GM12878 (cell line): ENCODE results near the gene HRC. TPM values are rescaled to one million over a fixed set of nuclear protein-coding genes. Genes with fewer than 3 reads are reported as not detected.
A peak's percentile ranks its signal among the peaks of the same experiment; 100 is the strongest.

Experiments used
- ATAC-seq: fragments of 200-7000 bp; cut with Tn5 transposase; 3 replicates; pipeline ENCODE4 v1.9.1; 2020; ENCODE audit warnings: mild to moderate bottlenecking, moderate library complexity
- BruUV-seq: library from RNA; stranded (reverse); fragments of 400-500 nt; replicated peaks from 2 replicates; lab custom pipeline; 2021; lab: Mats Ljungman, UMichigan
- CTCF ChIA-PET: fragments of 300-600 bp; sonication (Branson Sonifier 250); formaldehyde crosslinking; extraction: SDS; loops from one replicate; lab custom pipeline; 2021; ENCODE audit warnings: inconsistent platforms; lab: Yijun Ruan, JAX
- POLR2A ChIA-PET: fragments of 350-600 bp; formaldehyde crosslinking; extraction: SDS; loops from one replicate; lab custom pipeline; 2021; ENCODE audit warnings: inconsistent platforms; lab: Charles Lee
- RAD21 ChIA-PET: fragments of 300-600 bp; sonication (Branson Sonifier 250); formaldehyde crosslinking; loops from one replicate; lab custom pipeline; 2023; ENCODE audit warnings: antibody characterized with exemption; ENCODE audit not compliant: unreplicated experiment; lab: Charles Lee
- SMC1A ChIA-PET: fragments of 300-600 bp; sonication (Branson Sonifier 250); formaldehyde crosslinking; loops from one replicate; lab custom pipeline; 2023; ENCODE audit not compliant: unreplicated experiment, uncharacterized antibody; lab: Charles Lee
- DNase-seq: peaks from one replicate; pipeline ENCODE4 v3.0.0-alpha.2; 2011; ENCODE audit warnings: low read depth, low spot score
- FAIRE-seq: peaks from 3 replicates; lab custom pipeline; 2011; peaks lifted over from hg19 to GRCh38; lab: Jason Lieb, UNC
- H2AFZ ChIP-seq: 2 replicates; pipeline ENCODE4 v1.6.0; 2011; ENCODE audit warnings: low read depth, low read length, control low read depth; ENCODE audit not compliant: control insufficient read depth
- H3K27ac ChIP-seq: 2 replicates; pipeline ENCODE4 v1.5.1; 2011; ENCODE audit warnings: control low read depth; ENCODE audit not compliant: control insufficient read depth, insufficient read depth
- H3K27me3 ChIP-seq, 2 experiments: replicated peaks in 1 of 2; 2 replicates each; pipeline versions ENCODE4 v1.6.0 to v1.6.1; 2011; ENCODE audit warnings: low read length in 1 of 2; ENCODE audit not compliant: control insufficient read depth in 2 of 2, insufficient read depth in 2 of 2
- H3K36me3 ChIP-seq, 2 experiments: 2 replicates each; pipeline ENCODE4 v1.5.1; 2011; ENCODE audit warnings: low read length in 1 of 2; ENCODE audit not compliant: control insufficient read depth in 2 of 2, insufficient read depth in 2 of 2
- H3K4me1 ChIP-seq: 2 replicates; pipeline ENCODE4 v1.6.1; 2011; ENCODE audit warnings: mild to moderate bottlenecking, low read length, moderate library complexity, mixed read lengths; ENCODE audit not compliant: control insufficient read depth, insufficient read depth
- H3K4me2 ChIP-seq: 2 replicates; pipeline ENCODE4 v1.6.0; 2011; ENCODE audit warnings: control low read depth; ENCODE audit not compliant: control insufficient read depth, insufficient read depth
- H3K4me3 ChIP-seq: fragments of 200-600 bp; sonication (generic); 2 replicates; pipeline ENCODE4 v1.5.1; 2016
- H3K79me2 ChIP-seq: 2 replicates; pipeline ENCODE4 v1.6.0; 2011; ENCODE audit warnings: low read length; ENCODE audit not compliant: control insufficient read depth, insufficient read depth
- H3K9ac ChIP-seq: 2 replicates; pipeline ENCODE4 v1.8.0; 2011; ENCODE audit warnings: low read length, control low read depth, mixed read lengths; ENCODE audit not compliant: control insufficient read depth, insufficient read depth
- H3K9me3 ChIP-seq: replicated peaks from 3 replicates; pipeline ENCODE4 v1.5.1; 2011; ENCODE audit warnings: mild to moderate bottlenecking, low read length; ENCODE audit not compliant: control insufficient read depth, insufficient read depth
- H4K20me1 ChIP-seq: 2 replicates; pipeline ENCODE4 v1.6.0; 2011; ENCODE audit not compliant: control insufficient read depth, insufficient read depth
- ATF7 ChIP-seq: fragments of 450-650 bp; IDR thresholded peaks from 2 replicates; pipeline ENCODE4 v1.6.1; 2016; ENCODE audit warnings: low read depth, mild to moderate bottlenecking
- BHLHE40 ChIP-seq, 2 experiments: fragments of 450-650 bp in 1 of 2; IDR thresholded peaks; 2 replicates each; pipeline ENCODE4 v1.6.1; 2011 to 2017; ENCODE audit warnings: low read depth in 2 of 2, borderline replicate concordance in 1 of 2, improper control_type of control experiment in 1 of 2, low read length in 1 of 2, mild to moderate bottlenecking in 1 of 2
- CHD1 ChIP-seq: IDR thresholded peaks from 2 replicates; pipeline ENCODE4 v1.6.1; 2012; ENCODE audit warnings: low read depth, low read length, improper control_type of control experiment
- EGR1 ChIP-seq, 2 experiments: IDR thresholded peaks; 1 replicate in 1 of 2; 2 replicates in 1 of 2; pipeline ENCODE4 v1.6.1; 2011 to 2012; ENCODE audit warnings: low read depth in 2 of 2, low read length in 2 of 2, borderline replicate concordance in 1 of 2, mild to moderate bottlenecking in 1 of 2, moderate library complexity in 1 of 2
- EP300 ChIP-seq, 2 experiments: fragments of 150-350 bp in 1 of 2; IDR thresholded peaks; 2 replicates each; pipeline ENCODE4 v1.6.1; 2011 to 2012; ENCODE audit warnings: low read depth in 2 of 2, low read length in 2 of 2, borderline replicate concordance in 1 of 2, improper control_type of control experiment in 1 of 2, inconsistent platforms in 1 of 2; ENCODE audit not compliant: control insufficient read depth in 1 of 2
- FOXK2 ChIP-seq: fragments of 450-650 bp; IDR thresholded peaks from 2 replicates; pipeline ENCODE4 v1.6.1; 2017; ENCODE audit warnings: mild to moderate bottlenecking, moderate library complexity
- FOXM1 ChIP-seq: IDR thresholded peaks from 2 replicates; pipeline ENCODE4 v1.6.1; 2012; ENCODE audit warnings: low read depth, mild to moderate bottlenecking, inconsistent platforms, low read length, moderate library complexity
- MTA2 ChIP-seq: fragments of 450-650 bp; IDR thresholded peaks from 2 replicates; pipeline ENCODE4 v1.6.1; 2016; ENCODE audit warnings: low read depth, mild to moderate bottlenecking, moderate library complexity
- ZNF207 ChIP-seq: fragments of 450-650 bp; IDR thresholded peaks from 2 replicates; pipeline ENCODE4 v1.6.1; 2014; ENCODE audit warnings: antibody characterized with exemption, mild to moderate bottlenecking, borderline replicate concordance
- WGBS: methylation state at CpG from one replicate; pipeline ENCODE4 v1.1.6; 2016; ENCODE audit warnings: low lambda C conversion rate; ENCODE audit not compliant: insufficient replicate concordance, insufficient coverage; ENCODE audit errors: missing lambda C conversion rate; 5-methylcytosine and 5-hydroxymethylcytosine counted together
- in situ Hi-C: fragments of 300-500 bp; cut with MboI; formaldehyde crosslinking; loops from 9 replicates; pipeline ENCODE4 v1.14.3; 2018; ENCODE audit warnings: mixed read lengths
- intact Hi-C: fragments of 100-400 bp; cut with micrococcal nuclease; formaldehyde crosslinking; loops from one replicate; pipeline ENCODE4 v1.14.2; 2022; ENCODE audit not compliant: unreplicated experiment
- polyA plus RNA-seq, 11 experiments: library from polyadenylated mRNA; depleted of rRNA in 4 of 11; unstranded in 6 of 11; stranded (reverse) in 5 of 11; fragments of >200 nt; fragmentation: Nextera tagmentation in 4 of 11; fragmentation: Illumina TruSeq in 1 of 11; extraction: Ambion mirVana in 4 of 11; extraction: Trizol in 1 of 11; gene quantifications; 1 replicate in 1 of 11; 2 replicates in 10 of 11; pipeline versions ENCODE4 v1.2.1 to v1.2.3, GENCODE V29; 2011 to 2016; ENCODE audit warnings: inconsistent platforms in 2 of 11, missing spikeins in 2 of 11, low read depth in 1 of 11
- total RNA-seq, 4 experiments: library from RNA; depleted of rRNA in 3 of 4; stranded (reverse); fragments of >200 nt in 3 of 4; fragmentation: Illumina TruSeq in 1 of 4; extraction: Trizol in 1 of 4; gene quantifications; 2 replicates each; pipeline versions ENCODE4 v1.2.1 to v1.2.3, GENCODE V29; 2013 to 2021
- TF ChIP-seq, protein P1 (sequence below): fragments of 450-650 bp; IDR thresholded peaks from 2 replicates; pipeline ENCODE4 v1.6.1; 2017; ENCODE audit warnings: mild to moderate bottlenecking, low read depth, inconsistent platforms; ENCODE audit not compliant: poor library complexity, severe bottlenecking
- TF ChIP-seq, protein P2 (sequence below): fragments of 450-650 bp; IDR thresholded peaks from 2 replicates; pipeline ENCODE4 v1.6.1; 2014; ENCODE audit warnings: mild to moderate bottlenecking
- TF ChIP-seq, protein P3 (sequence below): IDR thresholded peaks from 2 replicates; pipeline ENCODE4 v1.6.1; 2012; ENCODE audit warnings: improper control_type of control experiment, low read depth, low read length; ENCODE audit not compliant: insufficient replicate concordance

Gene HRC
- total and polyA plus RNA-seq, 10 of the 15 experiments (the other 5 are each of a cell fraction or from before 2014, with no cell fraction given) = 0.10 TPM; not detected in 9

DNA sequence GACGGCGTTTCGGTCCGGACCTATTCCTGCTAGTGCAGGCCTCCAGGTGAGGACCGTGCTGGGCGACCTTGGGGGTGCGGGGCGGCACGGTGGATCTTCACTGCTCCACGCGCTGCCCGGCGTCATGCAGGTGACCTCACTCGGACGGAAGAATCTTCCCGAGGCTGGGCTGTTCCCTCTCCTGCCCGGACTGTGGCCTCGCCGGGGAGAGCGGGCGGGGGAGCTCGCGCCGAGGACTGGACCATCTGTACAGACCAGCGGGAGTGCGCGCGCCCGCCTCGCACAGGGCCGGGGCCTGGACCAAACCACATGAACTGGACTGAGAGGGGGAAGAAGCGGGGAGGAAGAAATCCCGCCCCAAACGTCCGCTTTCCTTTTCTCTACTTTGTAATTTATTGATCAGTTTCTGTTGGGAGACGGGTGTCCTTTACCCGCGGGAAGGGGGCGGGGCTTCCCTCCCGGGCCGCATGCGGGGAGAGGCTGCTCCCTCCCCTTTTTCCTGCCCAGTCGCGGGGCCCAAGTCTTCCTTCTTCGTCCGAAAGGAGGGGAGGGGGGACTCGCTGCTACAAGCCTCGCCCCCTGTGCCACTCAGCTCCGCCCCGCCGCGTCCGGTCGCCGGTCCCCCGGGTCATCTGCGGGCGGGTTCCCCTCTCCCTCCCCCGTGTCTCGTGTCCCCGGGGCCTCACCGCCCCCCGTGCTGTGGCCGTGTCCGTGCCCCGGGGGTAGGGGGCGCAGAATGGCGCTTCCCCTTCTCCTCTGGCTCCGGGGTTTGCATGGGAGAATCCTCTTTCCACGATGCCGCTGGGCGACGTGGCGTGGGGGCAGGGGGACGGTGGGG is 4.9 kb downstream of the HRC start:
- Histone ChIP-seq H3K9ac (no peak overlapping the region), H3K27me3 (peaks cover 6 to 22% of the 10 kb centered on the region in 2 experiments), H3K27ac (no peak overlapping the region), H3K4me2 (peak overlapping the region; percentile 82), H4K20me1 (no peaks in the 10 kb centered on the region), H3K4me3 (peak overlapping the region; percentile 63; the same call in 1 of the 2 replicates), H2AFZ (peak overlapping the region; percentile 13), H3K4me1 (peaks cover 10% of the 10 kb centered on the region), H3K79me2 (no peaks in the 10 kb centered on the region), H3K9me3 (peaks cover 4% of the 10 kb centered on the region; the same call in 2 of the 3 replicates), H3K36me3 (no peaks in the 10 kb centered on the region)
- 2% methylated on average over 58 of the region's 75 CpGs for WGBS
- POLR2A ChIA-PET = interaction anchor here (0.6 to 1.0 kb wide), 2 partner anchors 34 to 157 kb away, joined by 3 to 8 read pairs; partner anchors contain the start of gene RUVBL2
- FAIRE-seq (no peak), ATAC-seq (peak; percentile 77), DNase-seq (no peak)
- in situ Hi-C loops (no loop called here), intact Hi-C loops (no loop called here)
- RAD21 ChIA-PET = interaction anchor here (1.1 to 1.6 kb wide), 2 partner anchors 23 to 157 kb away, joined by 3 to 5 read pairs; partner anchors contain the start of gene RUVBL2
- no TSS peak for BruUV-seq
- SMC1A ChIA-PET = interaction anchor here (1.2 kb wide), 1 partner anchor 48 kb away, joined by 4 read pairs; no protein-coding TSS in a partner anchor
- CTCF ChIA-PET = interaction anchor here (1.0 to 2.5 kb wide), 4 partner anchors 48 to 157 kb away, joined by 3 to 9 read pairs (median 6); partner anchors contain the start of genes GYS1 and RUVBL2
- no peak for TF ChIP-seq EGR1 (IDR thresholded peaks at IDR 0.05; ENCODE audit: borderline replicate concordance in 1 of 2, low read depth in 2 of 2, low read length in 2 of 2)
- TF ChIP-seq, protein P1, sequence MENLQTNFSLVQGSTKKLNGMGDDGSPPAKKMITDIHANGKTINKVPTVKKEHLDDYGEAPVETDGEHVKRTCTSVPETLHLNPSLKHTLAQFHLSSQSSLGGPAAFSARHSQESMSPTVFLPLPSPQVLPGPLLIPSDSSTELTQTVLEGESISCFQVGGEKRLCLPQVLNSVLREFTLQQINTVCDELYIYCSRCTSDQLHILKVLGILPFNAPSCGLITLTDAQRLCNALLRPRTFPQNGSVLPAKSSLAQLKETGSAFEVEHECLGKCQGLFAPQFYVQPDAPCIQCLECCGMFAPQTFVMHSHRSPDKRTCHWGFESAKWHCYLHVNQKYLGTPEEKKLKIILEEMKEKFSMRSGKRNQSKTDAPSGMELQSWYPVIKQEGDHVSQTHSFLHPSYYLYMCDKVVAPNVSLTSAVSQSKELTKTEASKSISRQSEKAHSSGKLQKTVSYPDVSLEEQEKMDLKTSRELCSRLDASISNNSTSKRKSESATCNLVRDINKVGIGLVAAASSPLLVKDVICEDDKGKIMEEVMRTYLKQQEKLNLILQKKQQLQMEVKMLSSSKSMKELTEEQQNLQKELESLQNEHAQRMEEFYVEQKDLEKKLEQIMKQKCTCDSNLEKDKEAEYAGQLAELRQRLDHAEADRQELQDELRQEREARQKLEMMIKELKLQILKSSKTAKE = peak; percentile 89
- no peak for TF ChIP-seq FOXM1
- TF ChIP-seq, protein P2, sequence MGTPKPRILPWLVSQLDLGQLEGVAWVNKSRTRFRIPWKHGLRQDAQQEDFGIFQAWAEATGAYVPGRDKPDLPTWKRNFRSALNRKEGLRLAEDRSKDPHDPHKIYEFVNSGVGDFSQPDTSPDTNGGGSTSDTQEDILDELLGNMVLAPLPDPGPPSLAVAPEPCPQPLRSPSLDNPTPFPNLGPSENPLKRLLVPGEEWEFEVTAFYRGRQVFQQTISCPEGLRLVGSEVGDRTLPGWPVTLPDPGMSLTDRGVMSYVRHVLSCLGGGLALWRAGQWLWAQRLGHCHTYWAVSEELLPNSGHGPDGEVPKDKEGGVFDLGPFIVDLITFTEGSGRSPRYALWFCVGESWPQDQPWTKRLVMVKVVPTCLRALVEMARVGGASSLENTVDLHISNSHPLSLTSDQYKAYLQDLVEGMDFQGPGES = 0 out of 2 replicates have a peak, but pooled peaks have one; percentile 3
- peak; percentile 99 for TF ChIP-seq ATF7
- TF ChIP-seq CHD1 = peak; percentile 96
- peak; percentile 21; the same call in 1 of the 2 replicates for TF ChIP-seq MTA2
- TF ChIP-seq, protein P3, sequence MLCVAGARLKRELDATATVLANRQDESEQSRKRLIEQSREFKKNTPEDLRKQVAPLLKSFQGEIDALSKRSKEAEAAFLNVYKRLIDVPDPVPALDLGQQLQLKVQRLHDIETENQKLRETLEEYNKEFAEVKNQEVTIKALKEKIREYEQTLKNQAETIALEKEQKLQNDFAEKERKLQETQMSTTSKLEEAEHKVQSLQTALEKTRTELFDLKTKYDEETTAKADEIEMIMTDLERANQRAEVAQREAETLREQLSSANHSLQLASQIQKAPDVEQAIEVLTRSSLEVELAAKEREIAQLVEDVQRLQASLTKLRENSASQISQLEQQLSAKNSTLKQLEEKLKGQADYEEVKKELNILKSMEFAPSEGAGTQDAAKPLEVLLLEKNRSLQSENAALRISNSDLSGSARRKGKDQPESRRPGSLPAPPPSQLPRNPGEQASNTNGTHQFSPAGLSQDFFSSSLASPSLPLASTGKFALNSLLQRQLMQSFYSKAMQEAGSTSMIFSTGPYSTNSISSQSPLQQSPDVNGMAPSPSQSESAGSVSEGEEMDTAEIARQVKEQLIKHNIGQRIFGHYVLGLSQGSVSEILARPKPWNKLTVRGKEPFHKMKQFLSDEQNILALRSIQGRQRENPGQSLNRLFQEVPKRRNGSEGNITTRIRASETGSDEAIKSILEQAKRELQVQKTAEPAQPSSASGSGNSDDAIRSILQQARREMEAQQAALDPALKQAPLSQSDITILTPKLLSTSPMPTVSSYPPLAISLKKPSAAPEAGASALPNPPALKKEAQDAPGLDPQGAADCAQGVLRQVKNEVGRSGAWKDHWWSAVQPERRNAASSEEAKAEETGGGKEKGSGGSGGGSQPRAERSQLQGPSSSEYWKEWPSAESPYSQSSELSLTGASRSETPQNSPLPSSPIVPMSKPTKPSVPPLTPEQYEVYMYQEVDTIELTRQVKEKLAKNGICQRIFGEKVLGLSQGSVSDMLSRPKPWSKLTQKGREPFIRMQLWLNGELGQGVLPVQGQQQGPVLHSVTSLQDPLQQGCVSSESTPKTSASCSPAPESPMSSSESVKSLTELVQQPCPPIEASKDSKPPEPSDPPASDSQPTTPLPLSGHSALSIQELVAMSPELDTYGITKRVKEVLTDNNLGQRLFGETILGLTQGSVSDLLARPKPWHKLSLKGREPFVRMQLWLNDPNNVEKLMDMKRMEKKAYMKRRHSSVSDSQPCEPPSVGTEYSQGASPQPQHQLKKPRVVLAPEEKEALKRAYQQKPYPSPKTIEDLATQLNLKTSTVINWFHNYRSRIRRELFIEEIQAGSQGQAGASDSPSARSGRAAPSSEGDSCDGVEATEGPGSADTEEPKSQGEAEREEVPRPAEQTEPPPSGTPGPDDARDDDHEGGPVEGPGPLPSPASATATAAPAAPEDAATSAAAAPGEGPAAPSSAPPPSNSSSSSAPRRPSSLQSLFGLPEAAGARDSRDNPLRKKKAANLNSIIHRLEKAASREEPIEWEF = no peak
- TF ChIP-seq BHLHE40 (IDR thresholded peaks at IDR 0.05; ENCODE audit: borderline replicate concordance in 1 of 2, low read depth in 2 of 2, low read length in 1 of 2) = peak; percentile 89 to 93
- peak; percentile 97 for TF ChIP-seq FOXK2
- no peak for TF ChIP-seq EP300 (IDR thresholded peaks at IDR 0.05; ENCODE audit: borderline replicate concordance in 1 of 2, control insufficient read depth in 1 of 2, low read depth in 2 of 2, low read length in 2 of 2)
- TF ChIP-seq ZNF207 = peak; percentile 41; the same call in 1 of the 2 replicates
